Heart right ventricle (tissue), 16 donors: Measurements from ENCODE around the gene MCM3AP. TPM values are rescaled to one million over a fixed set of nuclear protein-coding genes. Genes with fewer than 3 reads are reported as not detected.

Source experiments
- ATAC-seq, 8 donors: fragments of 200-7000 bp; cut with Tn5 transposase; one replicate each; pipeline ENCODE4 v1.9.1; 2020; ENCODE audit warnings: mild to moderate bottlenecking in 8 of 8, moderate library complexity in 8 of 8, moderate number of reproducible peaks in 1 of 8
- DNase-seq, 2 donors: peaks; one replicate each; pipeline ENCODE4 v3.0.0-alpha.2; 2020
- H3K27ac ChIP-seq, 10 donors: fragments of 200-600 bp; sonication (generic) in 2 of 10; one replicate each; pipeline versions ENCODE4 v1.5.0 to v1.8.0; 2020 to 2022; ENCODE audit warnings: mild to moderate bottlenecking in 3 of 10
- H3K27me3 ChIP-seq, 7 donors: fragments of 200-600 bp; one replicate each; pipeline ENCODE4 v1.8.0; 2021 to 2022; ENCODE audit warnings: mild to moderate bottlenecking in 2 of 7
- H3K36me3 ChIP-seq, 9 donors: fragments of 200-600 bp; sonication (generic) in 1 of 9; one replicate each; pipeline versions ENCODE4 v1.5.0 to v1.8.0; 2020 to 2022; ENCODE audit warnings: mild to moderate bottlenecking in 2 of 9
- H3K4me1 ChIP-seq, 9 donors: fragments of 200-600 bp; sonication (generic) in 1 of 9; one replicate each; pipeline versions ENCODE4 v1.5.0 to v1.8.0; 2020 to 2022; ENCODE audit warnings: mild to moderate bottlenecking in 4 of 9
- H3K4me3 ChIP-seq, 10 donors: fragments of 200-600 bp; sonication (generic) in 2 of 10; one replicate each; pipeline versions ENCODE4 v1.5.0 to v1.8.0; 2020 to 2022; ENCODE audit warnings: mild to moderate bottlenecking in 7 of 10, moderate library complexity in 2 of 10
- H3K9me3 ChIP-seq, 11 donors: fragments of 200-600 bp in 10 of 11; sonication (generic) in 2 of 11; one replicate each; pipeline versions ENCODE4 v1.5.0 to v1.8.0; 2013 to 2022; ENCODE audit warnings: mild to moderate bottlenecking in 2 of 11, control low read depth in 1 of 11, moderate library complexity in 1 of 11
- CTCF ChIP-seq, 9 donors: fragments of 200-600 bp; sonication (generic) in 2 of 9; IDR thresholded peaks; one replicate each; pipeline versions ENCODE4 v1.5.0 to v1.8.0; 2021 to 2022; ENCODE audit warnings: antibody characterized with exemption in 9 of 9, mild to moderate bottlenecking in 5 of 9, moderate library complexity in 1 of 9
- WGBS, 2 donors: extraction: QIAGEN DNeasy Blood & Tissue Kit; methylation state at CpG; one replicate each; pipeline ENCODE4 v1.1.7; 2013; ENCODE audit warnings: inconsistent platforms in 1 of 2; 5-methylcytosine and 5-hydroxymethylcytosine counted together
- intact Hi-C, 10 donors: fragments of 100-400 bp; cut with DNase I; formaldehyde crosslinking; loops; one replicate each; pipeline versions ENCODE4 v1.11.1 to v1.14.2; 2022
- polyA plus RNA-seq, 2 donors: library from polyadenylated mRNA; stranded (reverse); fragments of 200-250 nt; gene quantifications; one replicate each; pipeline ENCODE4 v1.2.3, GENCODE V29; 2013
- total RNA-seq, 10 donors: library from RNA; stranded (reverse); fragmentation: NEBNext Ultra II Directional in 3 of 10; extraction: Animal tissue kit (Norgen Biotek cat#: 25700) in 3 of 10; gene quantifications; one replicate each; pipeline versions ENCODE4 v1.2.1 to v1.2.4, GENCODE V29; 2021 to 2023
- donor health status: Arrhythmogenic right ventricular cardiomyopathy.
- donor health status: ischemic (EF 13 %, LVEDD 7.1; RV severe dilation, severe dysfunction).
- donor health status: healthy with polysubstance abuse.
- donor health status: DM: no; HTN: yes; CAD: no.
- donor health status: DM: no; HTN: no; CAD: no.
- donor health status: ischemic (EF 25% LVEDD 6.9; RV normal size, moderate dysfunction).
- donor health status: ischemic (EF 25% LVEDD 5.7; RV mildly dilated, moderate dysfunction).
- donor health status: healthy.
- donor health status: DM: yes; HTN: yes; CAD: no.
- donor health status: Ischemic cardiomyopathy.
- donor health status: ischemic (EF 35%, LVEDD 5.7; RV mildly dilated, moderate dysfunction).
- donor health status: nonischemic (EF 11% LVEDD 7.7; RV severe dilation, severe dysfunction).
- donor health status: DM: yes; HTN: yes; CAD: no.
- donor health status: PGD.
- donor health status: ischemic (EF 29% LVEDD 5.4; RV normal size, mild dysfunction).
- donor health status: nonischemic (EF 23%, LVEDD 6.1; RV moderate dilation, normal function).

Gene MCM3AP
- total and polyA plus RNA-seq, 12 donors = 31.0 to 68.4 (median 52.0) TPM

DNA sequence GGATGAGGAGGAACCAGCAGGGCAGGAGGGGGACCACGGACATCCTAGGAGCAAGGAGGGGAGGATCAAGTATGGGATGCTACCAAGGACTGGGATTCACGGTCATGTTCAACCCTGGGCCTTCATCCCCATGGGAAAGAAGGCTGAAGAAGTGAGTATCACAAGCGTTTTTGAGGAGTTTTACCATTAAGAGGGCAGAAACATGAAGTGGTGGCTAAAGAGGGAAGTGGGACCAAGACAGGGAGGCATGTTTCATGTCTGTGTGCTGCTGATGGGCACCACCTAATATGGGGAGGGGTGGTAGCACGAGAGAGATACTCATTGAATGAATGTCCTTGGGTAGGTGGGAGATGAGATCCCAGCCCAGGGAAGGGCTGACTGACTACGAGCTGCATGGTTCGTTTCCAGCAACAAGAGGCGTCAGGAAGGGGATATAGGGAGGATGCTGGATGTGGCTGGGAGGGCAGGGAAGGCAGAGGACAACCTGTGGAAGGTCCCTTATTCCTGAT lies 45.5 kb downstream of the MCM3AP start:
- H3K36me3 ChIP-seq = peaks cover 0 to 100% (median 68%) of the 10 kb centered on the region in 9 donors
- WGBS, 2 donors = 87 to 89% methylated on average over 7 of the region's 7 CpGs
- intact Hi-C loops = loop anchor here in 1 of 10 donors (10.0 kb wide), 1 partner anchor 95 kb away; no protein-coding TSS in a partner anchor
- no peak overlapping the region for H3K27ac ChIP-seq
- no peaks in the 10 kb centered on the region for H3K4me1 ChIP-seq
- no peaks in the 10 kb centered on the region for H3K9me3 ChIP-seq
- ATAC-seq (no peak), DNase-seq (no peak)
- no peak overlapping the region for H3K4me3 ChIP-seq
- TF ChIP-seq CTCF (IDR thresholded peaks at IDR 0.05) = no peak
- no peaks in the 10 kb centered on the region for H3K27me3 ChIP-seq

DNA sequence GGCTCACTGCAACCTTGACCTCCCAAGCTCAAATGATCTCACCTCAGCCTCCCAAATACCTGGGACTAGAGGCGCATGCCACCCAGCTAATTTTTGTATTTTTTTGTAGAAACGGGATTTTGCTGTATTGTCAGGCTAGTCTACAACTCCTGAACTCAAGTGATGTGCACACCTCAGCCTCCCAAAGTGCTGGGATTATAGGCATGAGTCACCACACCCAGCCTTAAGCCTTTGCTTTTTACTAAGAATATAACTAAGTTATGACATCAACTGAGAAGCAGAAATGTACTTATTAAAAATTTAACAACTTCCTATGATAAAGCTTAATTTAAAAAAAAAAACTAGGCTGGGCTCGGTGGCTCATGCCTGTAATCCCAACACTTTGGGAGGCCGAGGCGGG lies 47.9 kb downstream of the MCM3AP start:
- Histone ChIP-seq H3K27ac (no peak overlapping the region), H3K4me1 (no peaks in the 10 kb centered on the region), H3K27me3 (no peaks in the 10 kb centered on the region), H3K4me3 (no peak overlapping the region), H3K9me3 (no peaks in the 10 kb centered on the region), H3K36me3 (peaks cover 0 to 100% (median 48%) of the 10 kb centered on the region in 9 donors)
- DNase-seq (no peak), ATAC-seq (no peak)
- intact Hi-C loops = loop anchor here in 1 of 10 donors (10.0 kb wide), 1 partner anchor 93 kb away; no protein-coding TSS in a partner anchor
- no peak for TF ChIP-seq CTCF (IDR thresholded peaks at IDR 0.05)
- WGBS, 2 donors = 94 to 96% methylated on average over 5 of the region's 5 CpGs

DNA sequence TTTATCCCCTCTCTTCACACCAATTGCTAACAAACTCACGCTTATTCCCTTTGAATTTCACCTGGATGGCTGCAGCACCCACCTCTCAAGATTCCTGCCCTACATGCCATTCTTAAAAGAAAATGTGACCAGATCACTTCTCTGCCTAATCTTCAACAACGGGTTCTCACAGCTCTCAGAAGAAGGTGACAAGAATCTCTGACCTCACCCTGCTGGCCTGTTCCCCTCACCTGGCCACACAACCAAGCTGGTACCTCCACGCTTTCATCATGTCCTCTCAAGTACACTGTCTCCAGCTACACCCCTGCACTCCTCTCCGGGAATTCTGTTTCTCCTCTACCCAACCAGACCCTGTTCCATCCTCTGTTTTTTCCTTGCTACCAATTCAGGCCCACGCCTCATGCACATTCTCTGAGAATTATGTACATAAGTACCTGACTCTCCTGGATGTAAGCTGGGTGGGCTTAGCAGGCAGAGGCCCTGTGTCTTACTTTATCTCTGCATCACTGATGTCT lies 50.9 kb downstream of the MCM3AP start:
- Histone ChIP-seq H3K27ac (no peak overlapping the region), H3K36me3 (peaks cover 0 to 80% (median 32%) of the 10 kb centered on the region in 9 donors), H3K4me3 (no peak overlapping the region), H3K9me3 (no peaks in the 10 kb centered on the region), H3K4me1 (peaks cover 0 to 5% (median 3%) of the 10 kb centered on the region in 9 donors), H3K27me3 (no peaks in the 10 kb centered on the region)
- 59 to 60% methylated on average over 5 of the region's 5 CpGs for WGBS, 2 donors
- TF ChIP-seq CTCF (IDR thresholded peaks at IDR 0.05) = no peak
- intact Hi-C loops = loop anchor here in 3 of 10 donors (5.0 to 10.0 kb wide), 2 partner anchors 87 to 90 kb away; no protein-coding TSS in a partner anchor
- DNase-seq = no peak
- peak in 1 of 8 donors; percentile 9 for ATAC-seq

- Histone ChIP-seq H3K27me3 (no peaks in the 10 kb centered on the region), H3K36me3 (peaks cover 0 to 34% (median 4%) of the 10 kb centered on the region in 9 donors), H3K9me3 (no peaks in the 10 kb centered on the region), H3K4me3 (peak overlapping the region in 8 of 10 donors; percentile 50 to 100 (median 92)), H3K27ac (peak overlapping the region in 4 of 10 donors; percentile 67 to 91 (median 80)), H3K4me1 (peaks cover 5 to 41% (median 31%) of the 10 kb centered on the region in 9 donors)
- ATAC-seq (no peak), DNase-seq (no peak)
- intact Hi-C loops = loop anchor here in 7 of 10 donors (1.0 to 10.0 kb wide), 9 partner anchors 41 to 258 kb away; partner anchors contain the start of genes MCM3AP (in 1 of the 7) and YBEY (in 1 of the 7)
- TF ChIP-seq CTCF (IDR thresholded peaks at IDR 0.05) = no peak
- WGBS, 2 donors = 87 to 95% methylated on average over 6 of the region's 6 CpGs
Observed at GRCh38 chr21:46229923-46230260, 55.5 kb downstream of the MCM3AP start.
